Measurements from ENCODE around the gene MRPS7.

The MRPS7 gene

DNA sequence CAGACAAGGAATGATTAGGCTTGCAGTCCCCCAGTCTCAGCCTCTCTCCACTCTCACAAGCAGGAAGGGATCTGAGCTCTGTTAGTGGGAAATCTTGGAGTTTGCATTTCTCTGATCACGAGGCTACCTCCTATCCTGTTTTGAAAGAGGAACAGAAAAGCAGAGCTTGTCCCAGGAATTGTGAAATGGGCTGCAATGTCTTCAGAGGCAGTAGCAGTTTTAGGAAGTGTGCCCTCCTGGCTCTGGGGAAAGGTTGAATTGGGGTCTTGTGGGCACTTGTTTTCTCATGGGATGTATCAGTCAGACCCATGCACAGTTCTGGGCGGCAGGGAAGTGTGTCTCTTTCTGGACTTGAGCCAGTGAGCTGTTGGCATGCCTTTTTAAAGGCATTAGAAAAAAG is 33.4 kb upstream of the MRPS7 start:
- H3K4me3 ChIP-seq (replicated peaks; ENCODE audit: low read depth, low read length) = no peak overlapping the region
- DNase-seq (ENCODE audit: extremely low read depth, insufficient read length) = no peak
- no peaks in the 10 kb centered on the region for H3K27me3 ChIP-seq (replicated peaks; ENCODE audit: control insufficient read depth, insufficient read depth, low read length)
- peaks cover 41% of the 10 kb centered on the region for H3K36me3 ChIP-seq (ENCODE audit: control insufficient read depth, insufficient read depth, low read length)
- no peak for TF ChIP-seq CTCF (IDR thresholded peaks at IDR 0.05; ENCODE audit: insufficient read depth, low read length, poor library complexity, severe bottlenecking)

DNA sequence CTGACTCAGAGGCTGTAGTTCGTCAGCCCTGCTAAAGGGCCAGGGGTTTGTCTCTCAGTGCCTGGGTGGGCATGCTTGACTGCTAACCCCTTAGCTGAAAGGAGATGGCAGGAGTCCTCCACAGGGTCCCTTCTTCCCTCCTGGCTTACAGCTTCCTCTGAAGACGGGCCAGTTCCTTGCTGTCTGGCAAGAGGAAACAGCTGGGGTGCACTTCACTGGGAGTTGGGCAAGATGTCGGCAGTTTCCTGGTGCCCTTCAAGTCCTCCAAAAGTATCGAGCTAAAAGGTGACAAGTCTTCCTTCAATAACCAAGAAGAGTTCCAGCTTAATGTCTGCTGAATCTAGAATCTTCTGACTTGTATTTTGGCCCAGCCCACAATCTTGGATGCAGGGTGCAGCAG is 32.8 kb upstream of the MRPS7 start:
- Histone ChIP-seq H3K36me3 (ENCODE audit: control insufficient read depth, insufficient read depth, low read length) (peaks cover 41% of the 10 kb centered on the region), H3K4me3 (replicated peaks; ENCODE audit: low read depth, low read length) (no peak overlapping the region), H3K27me3 (replicated peaks; ENCODE audit: control insufficient read depth, insufficient read depth, low read length) (no peaks in the 10 kb centered on the region)
- DNase-seq (ENCODE audit: extremely low read depth, insufficient read length) = no peak
- TF ChIP-seq CTCF (IDR thresholded peaks at IDR 0.05; ENCODE audit: insufficient read depth, low read length, poor library complexity, severe bottlenecking) = no peak

GRCh38 chr17:75231071-75231470 is 30.6 kb upstream of the MRPS7 start:
- no peak for TF ChIP-seq CTCF (IDR thresholded peaks at IDR 0.05; ENCODE audit: insufficient read depth, low read length, poor library complexity, severe bottlenecking)
- Histone ChIP-seq H3K27me3 (replicated peaks; ENCODE audit: control insufficient read depth, insufficient read depth, low read length) (no peaks in the 10 kb centered on the region), H3K36me3 (ENCODE audit: control insufficient read depth, insufficient read depth, low read length) (peaks cover 47% of the 10 kb centered on the region), H3K4me3 (replicated peaks; ENCODE audit: low read depth, low read length) (no peak overlapping the region)
- DNase-seq (ENCODE audit: extremely low read depth, insufficient read length) = no peak

DNA sequence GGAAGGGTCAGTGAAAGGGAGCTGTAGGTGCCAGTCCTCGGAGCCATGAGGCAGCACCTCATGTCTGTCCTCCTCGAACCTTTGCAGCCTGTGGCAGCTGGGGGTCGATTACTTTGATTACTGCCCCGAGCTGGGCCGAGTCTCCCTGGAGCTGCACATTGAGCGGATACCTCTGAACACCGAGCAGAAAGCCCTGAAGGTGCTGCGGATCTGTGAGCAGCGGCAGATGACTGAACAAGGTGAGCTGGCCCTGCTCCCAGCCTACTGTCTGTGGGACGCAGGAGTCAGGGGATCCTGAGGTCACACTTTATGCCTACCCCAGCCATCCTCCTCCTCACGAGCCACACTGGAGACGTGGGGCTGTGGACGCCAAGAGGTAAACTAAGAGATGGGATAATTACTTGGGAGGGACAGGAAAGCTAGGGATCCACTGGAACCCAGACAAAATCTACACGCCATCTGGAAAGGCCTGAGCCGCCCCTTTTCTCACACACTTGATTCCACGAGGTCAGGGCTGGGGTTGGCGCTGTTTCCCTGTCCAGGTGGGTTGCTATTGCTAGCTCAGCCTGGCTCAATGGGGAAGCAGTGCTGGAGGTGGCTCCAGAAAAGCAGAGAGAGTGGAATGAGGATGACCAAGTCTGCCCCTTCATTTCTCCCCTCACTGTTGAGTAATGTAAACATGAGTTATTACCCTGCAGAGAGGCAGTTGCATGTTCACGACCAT is 29.8 kb upstream of the MRPS7 start:
- no peaks in the 10 kb centered on the region for H3K27me3 ChIP-seq (replicated peaks; ENCODE audit: control insufficient read depth, insufficient read depth, low read length)
- DNase-seq (ENCODE audit: extremely low read depth, insufficient read length) = no peak
- peaks cover 47% of the 10 kb centered on the region for H3K36me3 ChIP-seq (ENCODE audit: control insufficient read depth, insufficient read depth, low read length)
- no peak overlapping the region for H3K4me3 ChIP-seq (replicated peaks; ENCODE audit: low read depth, low read length)
- TF ChIP-seq CTCF (IDR thresholded peaks at IDR 0.05; ENCODE audit: insufficient read depth, low read length, poor library complexity, severe bottlenecking) = no peak

GRCh38 chr17:75232786-75233185 is 28.9 kb upstream of the MRPS7 start:
- peaks cover 54% of the 10 kb centered on the region for H3K36me3 ChIP-seq (ENCODE audit: control insufficient read depth, insufficient read depth, low read length)
- no peak overlapping the region for H3K4me3 ChIP-seq (replicated peaks; ENCODE audit: low read depth, low read length)
- DNase-seq (ENCODE audit: extremely low read depth, insufficient read length) = no peak
- H3K27me3 ChIP-seq (replicated peaks; ENCODE audit: control insufficient read depth, insufficient read depth, low read length) = no peaks in the 10 kb centered on the region
- no peak for TF ChIP-seq CTCF (IDR thresholded peaks at IDR 0.05; ENCODE audit: insufficient read depth, low read length, poor library complexity, severe bottlenecking)

All from GM06990 (cell line).